WI38 (cell line): ENCODE data around the gene ALK.

ENCODE experiments used
- H3K4me3 ChIP-seq: 2 replicates; pipeline ENCODE4 v1.5.1; 2011; ENCODE audit warnings: low read depth, mild to moderate bottlenecking, control low read depth, low read length
- TF ChIP-seq, protein P1 (sequence below): IDR thresholded peaks from 2 replicates; pipeline ENCODE4 v1.5.1; 2012; ENCODE audit warnings: low read depth, mild to moderate bottlenecking, control low read depth, low read length

ALK gene

DNA sequence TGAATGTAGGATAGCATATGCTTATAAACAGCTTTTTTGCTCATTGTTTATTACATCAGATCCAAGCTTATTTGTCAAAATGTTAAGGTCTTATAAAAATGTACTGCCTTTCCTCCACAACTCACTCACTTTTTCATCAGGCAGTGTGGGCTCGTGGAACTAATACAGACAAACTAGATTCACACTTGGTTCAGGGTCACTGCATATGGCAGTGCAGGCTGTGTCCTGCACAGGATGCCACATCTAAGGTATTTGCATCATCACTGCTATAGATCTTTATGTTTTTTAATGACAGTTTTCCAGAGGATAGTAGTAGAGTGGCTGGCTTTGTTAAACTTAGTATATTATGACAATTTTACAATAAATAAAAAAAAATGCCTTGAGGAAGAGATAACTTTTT is 425.2 kb downstream of the ALK start:
- H3K4me3 ChIP-seq, result no peak overlapping the region
- TF ChIP-seq, protein P1, sequence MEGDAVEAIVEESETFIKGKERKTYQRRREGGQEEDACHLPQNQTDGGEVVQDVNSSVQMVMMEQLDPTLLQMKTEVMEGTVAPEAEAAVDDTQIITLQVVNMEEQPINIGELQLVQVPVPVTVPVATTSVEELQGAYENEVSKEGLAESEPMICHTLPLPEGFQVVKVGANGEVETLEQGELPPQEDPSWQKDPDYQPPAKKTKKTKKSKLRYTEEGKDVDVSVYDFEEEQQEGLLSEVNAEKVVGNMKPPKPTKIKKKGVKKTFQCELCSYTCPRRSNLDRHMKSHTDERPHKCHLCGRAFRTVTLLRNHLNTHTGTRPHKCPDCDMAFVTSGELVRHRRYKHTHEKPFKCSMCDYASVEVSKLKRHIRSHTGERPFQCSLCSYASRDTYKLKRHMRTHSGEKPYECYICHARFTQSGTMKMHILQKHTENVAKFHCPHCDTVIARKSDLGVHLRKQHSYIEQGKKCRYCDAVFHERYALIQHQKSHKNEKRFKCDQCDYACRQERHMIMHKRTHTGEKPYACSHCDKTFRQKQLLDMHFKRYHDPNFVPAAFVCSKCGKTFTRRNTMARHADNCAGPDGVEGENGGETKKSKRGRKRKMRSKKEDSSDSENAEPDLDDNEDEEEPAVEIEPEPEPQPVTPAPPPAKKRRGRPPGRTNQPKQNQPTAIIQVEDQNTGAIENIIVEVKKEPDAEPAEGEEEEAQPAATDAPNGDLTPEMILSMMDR, result no peak

DNA sequence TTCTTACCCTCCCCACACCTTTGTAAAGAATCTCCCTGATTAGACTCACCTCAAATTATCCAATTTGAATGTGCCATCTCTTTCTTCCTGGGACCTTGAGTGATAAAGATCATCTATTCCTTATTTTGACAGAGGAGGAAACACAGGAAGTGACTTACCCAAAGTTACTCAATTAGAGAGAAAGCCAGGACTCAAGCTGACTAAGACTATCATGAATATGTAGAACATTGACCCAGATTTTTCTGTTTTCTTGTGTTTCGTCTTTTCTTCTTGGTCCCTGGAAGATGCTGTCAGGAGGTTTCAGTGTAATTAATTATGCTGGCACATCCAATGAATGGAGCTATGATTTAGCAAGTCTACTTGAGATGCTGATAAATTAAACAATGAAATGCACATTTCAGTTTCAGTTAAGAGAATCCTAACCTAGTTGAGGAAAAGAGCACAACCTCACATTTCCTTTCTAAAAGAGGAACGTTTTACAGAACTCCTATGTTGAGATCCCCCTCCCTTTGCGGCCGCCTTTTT is 425.8 kb downstream of the ALK start:
- H3K4me3 ChIP-seq, result no peak overlapping the region
- TF ChIP-seq, protein P1, result no peak

DNA sequence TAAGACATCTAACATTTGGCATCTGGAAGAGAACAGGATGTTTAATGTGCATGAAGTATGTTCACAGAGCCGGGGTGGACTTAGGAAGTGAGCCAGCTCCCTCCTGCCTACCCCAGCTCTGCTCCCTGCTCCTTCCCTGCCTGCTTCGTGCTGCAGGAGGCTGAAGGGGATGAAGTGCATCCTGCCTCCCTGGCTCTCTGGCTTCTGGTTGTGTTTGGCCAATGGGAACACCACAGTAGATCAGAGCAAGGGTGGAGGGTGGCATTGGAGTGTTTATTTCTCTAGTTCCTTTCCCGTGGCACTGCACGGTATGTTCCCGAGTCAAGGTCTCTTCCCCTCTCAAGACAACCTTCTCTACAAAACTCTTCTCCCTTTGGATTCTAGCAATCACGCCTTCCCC is 426.3 kb downstream of the ALK start:
- H3K4me3 ChIP-seq, result no peak overlapping the region
- TF ChIP-seq, protein P1, result no peak

DNA sequence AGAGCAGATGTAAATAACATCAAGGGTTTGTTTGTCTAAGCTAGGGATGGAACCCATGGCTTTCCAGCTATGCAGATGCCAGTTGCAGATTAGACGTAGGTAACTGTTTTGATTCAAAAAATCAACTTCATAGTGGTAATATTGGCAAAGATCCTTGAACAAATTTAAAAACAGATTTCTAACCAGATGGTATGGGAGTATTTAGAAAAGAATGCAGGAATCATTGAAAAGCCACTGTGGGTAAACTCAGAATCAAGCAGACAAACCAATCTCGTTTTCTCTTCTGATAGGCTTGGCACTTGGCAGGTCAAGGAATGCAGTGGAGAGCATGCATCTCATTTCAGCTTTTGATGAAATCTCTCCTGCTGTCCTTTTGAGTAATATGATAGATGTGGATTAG is 428.7 kb downstream of the ALK start:
- no peak overlapping the region for H3K4me3 ChIP-seq
- TF ChIP-seq, protein P1, result no peak

DNA sequence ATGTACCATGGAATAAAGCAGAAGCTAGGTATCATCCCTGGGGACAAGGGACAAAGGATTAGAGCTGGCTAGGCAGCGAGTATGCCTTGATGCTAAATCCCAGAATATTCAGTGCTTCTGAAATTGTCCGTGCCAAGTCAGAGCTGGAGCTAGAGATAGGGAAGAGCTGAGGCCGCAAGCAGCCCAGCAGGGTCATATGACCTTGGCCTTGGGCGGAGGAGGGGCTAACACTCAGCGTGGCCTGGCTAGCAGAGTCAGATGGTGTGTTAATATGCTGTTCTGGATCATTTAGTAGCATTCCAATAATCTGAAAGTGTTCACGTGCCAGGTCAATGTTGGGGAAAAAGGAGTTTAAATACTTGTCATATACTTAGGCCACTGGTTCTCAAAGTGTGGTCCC is 431.3 kb downstream of the ALK start:
- no peak overlapping the region for H3K4me3 ChIP-seq
- TF ChIP-seq, protein P1, result no peak

DNA sequence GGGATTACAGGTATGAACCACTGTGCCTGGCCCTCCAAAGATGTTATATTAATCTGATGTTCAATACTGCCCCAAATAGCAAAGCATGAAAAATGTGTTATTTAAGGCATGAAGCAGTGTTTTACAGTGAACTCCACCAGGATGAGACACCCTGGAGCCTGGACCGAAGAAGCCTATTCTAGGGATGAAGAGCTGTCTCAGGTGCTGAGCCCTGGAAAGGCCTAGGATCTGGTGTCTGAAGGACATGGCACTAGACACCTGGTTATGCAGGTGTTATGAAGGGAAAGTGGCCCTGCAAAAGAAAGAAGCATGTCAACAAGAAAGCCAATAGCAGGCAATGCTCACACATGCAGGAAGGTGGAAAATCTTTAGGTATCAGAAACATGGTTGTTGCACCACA is 431.8 kb downstream of the ALK start:
- TF ChIP-seq, protein P1, result no peak
- no peak overlapping the region for H3K4me3 ChIP-seq

DNA sequence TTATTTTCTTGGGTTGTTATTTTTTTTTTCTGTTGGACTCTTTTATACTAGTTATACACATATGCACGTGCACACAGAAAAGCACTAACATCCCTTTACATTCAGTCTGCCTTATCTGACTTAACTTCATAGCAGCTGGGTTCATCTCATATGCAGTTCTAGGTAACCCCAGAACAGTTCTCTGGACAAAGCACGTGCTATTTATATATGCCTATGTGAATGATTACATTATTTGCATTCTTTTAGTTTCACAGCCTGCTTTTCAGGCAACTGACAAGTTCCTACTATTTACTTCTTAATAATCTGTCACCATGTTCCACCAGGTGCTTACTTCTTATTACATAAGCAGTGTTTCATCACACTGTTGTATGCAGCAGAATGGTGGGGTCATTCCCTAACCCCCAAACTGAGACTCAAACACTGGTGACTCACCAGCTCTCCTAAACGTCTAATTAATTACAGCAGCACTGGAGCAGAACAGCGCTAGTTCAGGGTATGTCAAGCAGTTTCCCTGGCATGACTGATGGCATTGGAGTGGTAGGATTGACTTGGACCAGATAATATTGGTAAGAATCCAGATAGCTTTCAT is 433.3 kb downstream of the ALK start:
- TF ChIP-seq, protein P1, result no peak
- no peak overlapping the region for H3K4me3 ChIP-seq
